Brain microvascular endothelial cell (primary cell): ENCODE results near the gene SPOPL.
"Not testable (repeated sequence)": the region's sequence is repeated elsewhere in the genome, so short reads cannot be mapped to it uniquely, and the experiment has no call there.

Source experiments
- DNase-seq: peaks from one replicate; pipeline ENCODE4 v3.0.0-alpha.2; 2020
- H3K27ac ChIP-seq: fragments of 250-450 bp; sonication (Bioruptor Pico); 2 replicates; pipeline ENCODE4 v1.5.1; 2020; ENCODE audit warnings: mild to moderate bottlenecking, moderate library complexity
- H3K27me3 ChIP-seq: fragments of 250-450 bp; sonication (Bioruptor Pico); replicated peaks from 2 replicates; pipeline ENCODE4 v1.5.1; 2020; ENCODE audit warnings: mild to moderate bottlenecking
- H3K36me3 ChIP-seq: fragments of 250-450 bp; sonication (Bioruptor Pico); replicated peaks from 2 replicates; pipeline ENCODE4 v1.5.1; 2020; ENCODE audit warnings: mild to moderate bottlenecking
- H3K4me3 ChIP-seq: 2 replicates; pipeline ENCODE4 v1.5.1; 2011; ENCODE audit warnings: low read depth, mild to moderate bottlenecking, control low read depth, low read length, moderate library complexity
- CTCF ChIP-seq: IDR thresholded peaks from 2 replicates; pipeline ENCODE4 v1.5.1; 2011; ENCODE audit warnings: low read depth, mild to moderate bottlenecking, moderate library complexity, low read length, control low read depth, inconsistent platforms; ENCODE audit errors: missing control alignments
- in situ Hi-C: cut with HindIII; loops from 2 replicates; pipeline ENCODE4 v1.10.0; 2017; ENCODE audit warnings: low sequenced_read_pairs, low pct_ligation_motif_present

SPOPL gene

GRCh38 chr2:138475277-138475776 is 26.2 kb upstream of the SPOPL start:
- Histone ChIP-seq H3K27ac (no peak overlapping the region), H3K36me3 (no peaks in the 10 kb centered on the region), H3K4me3 (no peak overlapping the region), H3K27me3 (no peaks in the 10 kb centered on the region)
- in situ Hi-C loops, result no loop called here
- TF ChIP-seq CTCF, result no peak
- DNase-seq, result no peak

- Histone ChIP-seq H3K36me3 (no peaks in the 10 kb centered on the region), H3K27ac (no peak overlapping the region), H3K4me3 (no peak overlapping the region), H3K27me3 (no peaks in the 10 kb centered on the region)
- no peak for TF ChIP-seq CTCF
- DNase-seq, result no peak
- in situ Hi-C loops, result no loop called here
Measured at GRCh38 chr2:138476186-138476585, 25.4 kb upstream of the SPOPL start.

- no peak for DNase-seq
- no peaks in the 10 kb centered on the region for H3K36me3 ChIP-seq
- H3K4me3 ChIP-seq, result no peak overlapping the region
- no peaks in the 10 kb centered on the region for H3K27me3 ChIP-seq
- no peak for TF ChIP-seq CTCF
- in situ Hi-C loops, result no loop called here
- no peak overlapping the region for H3K27ac ChIP-seq
Measured at GRCh38 chr2:138476940-138477339, 24.6 kb upstream of the SPOPL start.

GRCh38 chr2:138482796-138483195 is 18.8 kb upstream of the SPOPL start:
- in situ Hi-C loops, H3K27me3 ChIP-seq, H3K36me3 ChIP-seq, DNase-seq, H3K4me3 ChIP-seq, H3K27ac ChIP-seq: not testable (repeated sequence)

- DNase-seq, result no peak
- TF ChIP-seq CTCF, result no peak
- H3K4me3 ChIP-seq, result no peak overlapping the region
Measured at GRCh38 chr2:138485019-138485418, 16.6 kb upstream of the SPOPL start.

GRCh38 chr2:138486363-138487198 is 15.0 kb upstream of the SPOPL start:
- no peak for DNase-seq
- in situ Hi-C loops, result no loop called here
- Histone ChIP-seq H3K27me3 (no peaks in the 10 kb centered on the region), H3K27ac (no peak overlapping the region), H3K4me3 (no peak overlapping the region), H3K36me3 (no peaks in the 10 kb centered on the region)
- TF ChIP-seq CTCF, result peak; percentile 38

More at GRCh38 chr2:138485019-138485418, 16.6 kb upstream of the SPOPL start:
- in situ Hi-C loops, result no loop called here
- no peaks in the 10 kb centered on the region for H3K27me3 ChIP-seq
- H3K36me3 ChIP-seq, result no peaks in the 10 kb centered on the region
- no peak overlapping the region for H3K27ac ChIP-seq
